ENCODE results near the gene FRMD4A.

- TF ChIP-seq TEAD4 (IDR thresholded peaks at IDR 0.05) (no peak), NFIC (IDR thresholded peaks at IDR 0.05) (no peak), EP300 (IDR thresholded peaks at IDR 0.05; ENCODE audit: borderline replicate concordance) (no peak), YY1 (IDR thresholded peaks at IDR 0.05; ENCODE audit: low read depth) (no peak)
Observed at GRCh38 chr10:14262836-14263425, 67.8 kb downstream of the FRMD4A start.

Data from Ishikawa (cell line).